HCT116 (cell line): ENCODE measurements around the gene KXD1.

ENCODE experiments used
- ATF3 ChIP-seq: IDR thresholded peaks from 2 replicates; pipeline ENCODE4 v1.6.1; 2012
- CTCF ChIP-seq, 3 experiments: fragments of 200-600 bp in 1 of 3; sonication (generic) in 1 of 3; IDR thresholded peaks in 2 of 3; conservative IDR thresholded peaks in 1 of 3; 2 replicates each; pipeline ENCODE4 v1.5.1; 2012 to 2017; ENCODE audit warnings: low read depth in 2 of 3, low read length in 2 of 3, antibody characterized with exemption in 1 of 3, borderline replicate concordance in 1 of 3, control low read depth in 1 of 3, mild to moderate bottlenecking in 1 of 3, mixed read lengths in 1 of 3, mixed run types in 1 of 3, moderate library complexity in 1 of 3; ENCODE audit not compliant: insufficient read depth in 1 of 3
- EZH2 ChIP-seq: fragments of 200-600 bp; sonication (generic); IDR thresholded peaks from 2 replicates; pipeline ENCODE4 v1.6.1; 2017; ENCODE audit warnings: antibody characterized with exemption, mixed run types
- EZH2phosphoT487 ChIP-seq: fragments of 200-600 bp; IDR thresholded peaks from 2 replicates; pipeline ENCODE4 v1.6.1; 2018; ENCODE audit warnings: antibody characterized with exemption, borderline replicate concordance
- JUND ChIP-seq: IDR thresholded peaks from 2 replicates; pipeline ENCODE4 v1.6.1; 2012
- POLR2A ChIP-seq: IDR thresholded peaks from 2 replicates; pipeline ENCODE4 v1.7.0; 2011; ENCODE audit warnings: borderline replicate concordance; ENCODE audit not compliant: insufficient read depth, insufficient read length; ENCODE audit errors: extremely low read depth
- POLR2AphosphoS5 ChIP-seq: IDR thresholded peaks from 2 replicates; pipeline ENCODE4 v1.6.1; 2011; ENCODE audit warnings: mild to moderate bottlenecking, low read depth, low read length, moderate library complexity
- REST ChIP-seq: IDR thresholded peaks from 2 replicates; pipeline ENCODE4 v1.6.1; 2012; ENCODE audit warnings: low read depth
- YY1 ChIP-seq: IDR thresholded peaks from 2 replicates; pipeline ENCODE4 v1.6.1; 2011; ENCODE audit warnings: low read length, low read depth, moderate library complexity, mild to moderate bottlenecking; ENCODE audit not compliant: insufficient replicate concordance; ENCODE audit errors: extremely low read depth
- ZFX ChIP-seq: fragments of 450-650 bp; IDR thresholded peaks from 2 replicates; pipeline ENCODE4 v1.6.1; 2017

GRCh38 chr19:18577365-18577914 is 19.8 kb downstream of the KXD1 start:
- TF ChIP-seq CTCF (IDR thresholded peaks at IDR 0.05 in 2 of 3, conservative IDR thresholded peaks at IDR 0.05 in 1 of 3; ENCODE audit: borderline replicate concordance in 1 of 3, insufficient read depth in 1 of 3, low read depth in 2 of 3, low read length in 2 of 3) (no peak), EZH2 (no peak), EZH2phosphoT487 (no peak), POLR2AphosphoS5 (no peak), ATF3 (no peak), ZFX (no peak), REST (no peak), POLR2A (no peak), YY1 (no peak), JUND (no peak)
